ENCODE measurements around the gene SLC36A2.
"Not testable (repeated sequence)": the region's sequence is repeated elsewhere in the genome, so short reads cannot be mapped to it uniquely, and the experiment has no call there.

The SLC36A2 gene

DNA sequence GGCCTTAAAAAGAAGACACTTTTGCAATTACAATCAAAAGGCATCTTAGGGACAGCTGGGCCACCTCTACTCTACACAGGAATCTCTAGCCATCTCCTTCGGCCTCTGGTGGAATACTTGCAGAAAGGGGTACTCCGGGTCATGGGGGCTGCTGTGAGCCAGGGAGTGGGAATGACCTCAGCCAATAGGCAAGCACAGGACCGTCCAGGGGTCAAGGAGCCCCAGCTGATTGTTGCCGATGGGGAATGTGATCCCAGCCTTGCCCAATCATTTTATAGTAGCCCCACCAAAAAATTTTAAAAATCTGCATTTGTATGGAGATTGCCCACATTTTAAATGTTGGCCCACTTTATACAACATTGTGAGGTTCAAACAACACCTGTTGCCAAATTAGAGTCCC, 26.9 kb downstream of the SLC36A2 start:
- no peak for DNase-seq

DNA sequence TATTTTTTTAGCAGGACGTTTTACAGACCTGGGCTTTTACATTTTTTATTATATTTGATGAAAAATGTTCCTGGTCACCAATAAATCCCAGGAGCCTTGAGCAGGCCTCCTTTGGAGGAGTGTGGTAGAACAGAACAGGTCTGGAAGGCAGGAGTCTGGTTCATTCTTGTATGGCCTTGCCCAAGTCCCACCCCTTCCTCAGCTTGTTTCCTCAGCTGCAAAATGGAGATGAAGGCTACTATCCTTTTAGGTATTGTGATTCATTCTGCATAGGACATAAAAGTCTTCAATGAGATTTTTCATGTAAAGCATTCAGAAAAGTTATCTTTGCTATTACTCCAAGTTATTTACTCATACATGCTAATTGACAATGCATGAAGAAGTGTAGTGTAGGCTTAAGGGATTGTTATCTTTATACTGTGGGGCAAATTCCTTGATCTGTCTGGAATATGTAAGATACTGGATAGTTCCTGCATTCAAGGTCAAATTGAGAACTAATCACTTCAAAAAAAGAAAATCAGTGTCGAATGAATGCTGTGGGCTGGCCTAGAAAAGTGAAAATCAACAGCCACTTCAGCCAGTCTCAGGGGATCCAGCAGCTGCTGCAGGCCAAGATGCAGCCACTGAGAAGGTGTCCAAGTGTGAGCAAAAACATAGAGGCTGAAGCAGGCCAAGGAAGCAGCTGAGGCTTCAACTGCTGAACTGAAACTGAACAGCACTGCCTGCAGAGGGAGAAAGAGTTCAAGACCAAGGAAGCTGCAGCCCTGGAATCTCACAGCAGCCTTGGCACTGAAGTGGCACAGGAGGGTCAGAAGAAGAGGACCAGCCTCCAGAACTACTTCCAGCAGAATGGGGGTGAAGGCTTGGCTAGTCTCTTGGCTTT, 28.3 kb downstream of the SLC36A2 start:
- no peak for DNase-seq

DNA sequence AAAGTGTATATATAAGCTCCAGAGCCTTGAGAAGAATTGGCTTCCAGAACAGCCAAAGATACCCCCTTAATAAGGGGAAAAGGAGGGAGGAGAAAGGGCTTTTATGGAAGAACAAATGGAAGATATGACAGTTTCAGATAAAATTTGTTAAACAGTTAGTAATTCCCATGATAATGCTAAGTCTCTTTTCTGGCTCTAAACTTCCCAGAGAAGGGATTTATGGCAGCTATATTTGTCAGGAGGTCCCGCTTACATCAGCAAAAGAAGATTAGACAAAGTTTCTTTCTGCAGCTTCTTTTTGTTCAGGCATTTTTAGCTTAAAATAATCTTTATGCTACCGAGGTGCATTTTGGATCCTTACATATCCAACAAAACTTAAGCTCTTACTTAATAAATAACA, 29.5 kb downstream of the SLC36A2 start:
- no peak for DNase-seq

DNA sequence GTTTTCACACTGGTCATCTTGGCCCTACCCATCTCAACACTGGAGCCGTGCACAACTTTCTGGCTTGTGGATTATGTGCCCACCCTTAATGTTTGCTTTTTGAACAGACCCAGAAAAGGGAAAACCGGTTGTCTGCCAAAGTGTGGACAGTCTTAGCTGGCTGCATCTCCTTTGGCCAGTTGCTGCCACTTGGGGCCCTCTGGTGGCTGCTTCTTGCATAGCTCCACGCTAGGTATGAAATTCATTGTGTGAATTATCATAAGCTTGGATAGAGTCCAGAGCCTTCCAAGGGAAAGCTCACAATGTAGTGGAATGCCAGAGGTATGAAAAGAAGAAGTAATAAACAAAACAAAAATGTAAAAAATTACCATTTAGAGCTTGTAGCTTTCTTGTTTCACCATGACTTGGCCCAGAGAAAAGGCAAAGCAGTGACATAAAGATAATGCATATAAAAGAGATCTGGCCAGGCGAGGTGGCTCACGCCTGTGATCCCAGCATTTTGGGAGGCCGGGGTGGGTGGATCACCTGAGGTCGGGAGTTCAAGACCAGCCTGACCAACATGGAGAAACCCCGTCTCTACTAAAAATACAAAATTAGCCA, 31.3 kb downstream of the SLC36A2 start:
- DNase-seq, result peak; percentile 70

DNA sequence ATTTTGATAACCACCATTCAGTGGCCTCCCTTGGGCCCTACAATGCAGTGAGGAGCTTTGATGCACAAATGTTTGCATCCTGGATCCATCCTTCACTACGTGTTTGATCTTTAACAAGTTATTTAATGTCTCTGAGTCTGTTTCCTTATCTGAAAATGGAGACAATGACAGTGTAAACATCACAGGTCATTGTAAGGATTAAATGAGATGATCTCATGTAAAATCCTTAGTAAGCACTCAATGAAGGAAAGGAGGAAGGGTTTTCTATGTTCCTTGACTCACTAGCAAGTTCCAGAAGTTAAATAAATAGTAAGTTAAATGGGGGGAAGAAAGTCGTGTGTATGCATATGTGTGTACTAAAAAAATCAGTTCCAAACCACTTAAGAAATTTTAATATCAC, 34.0 kb downstream of the SLC36A2 start:
- DNase-seq, result no peak

DNA sequence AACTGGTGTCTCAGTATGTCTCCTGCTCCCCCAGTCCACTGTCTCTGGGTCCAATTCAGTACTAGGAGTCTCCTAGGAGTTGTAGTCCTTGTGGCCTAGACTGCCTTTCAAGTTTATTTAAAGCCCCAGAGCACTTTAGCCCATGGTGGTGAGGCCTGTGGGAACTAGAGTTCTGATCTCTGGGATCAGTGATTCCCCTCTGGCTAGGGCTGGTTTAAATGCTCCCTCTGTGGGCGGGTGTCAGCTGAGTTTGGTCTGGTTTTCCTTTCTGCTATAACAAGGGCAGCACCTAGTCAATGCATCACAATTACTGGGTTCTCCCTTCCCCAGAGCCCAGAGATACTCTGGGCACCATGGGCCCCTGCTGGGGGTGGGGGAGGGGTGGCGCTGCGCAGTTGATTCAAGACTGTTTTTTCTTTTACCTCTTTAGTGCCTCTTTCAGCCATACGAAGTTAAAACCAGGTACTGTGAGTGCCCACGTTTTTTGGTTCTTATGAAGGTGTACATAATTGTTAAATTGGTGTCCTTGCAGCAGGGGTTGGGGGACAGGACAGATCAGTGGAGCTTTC, 34.5 kb downstream of the SLC36A2 start:
- DNase-seq, result no peak

DNA sequence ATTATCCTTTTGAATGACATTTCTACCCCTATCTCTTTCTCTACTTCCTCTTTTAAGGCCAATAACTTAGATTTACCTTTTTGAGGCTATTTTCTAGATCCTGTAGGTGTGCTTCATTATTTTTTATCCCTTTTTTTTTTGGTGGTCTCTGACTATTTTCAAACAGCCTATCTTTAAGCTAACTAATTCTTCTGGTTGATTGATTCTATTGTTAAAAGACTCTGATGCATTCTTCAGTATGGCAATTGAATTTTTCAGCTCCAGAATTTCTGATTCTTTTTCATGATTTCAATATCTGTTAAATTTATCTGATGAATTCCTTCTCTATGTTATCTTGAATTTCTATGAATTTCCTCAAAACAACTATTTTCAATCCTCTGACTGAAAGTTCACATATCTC, 36.4 kb downstream of the SLC36A2 start:
- no peak for DNase-seq

DNA sequence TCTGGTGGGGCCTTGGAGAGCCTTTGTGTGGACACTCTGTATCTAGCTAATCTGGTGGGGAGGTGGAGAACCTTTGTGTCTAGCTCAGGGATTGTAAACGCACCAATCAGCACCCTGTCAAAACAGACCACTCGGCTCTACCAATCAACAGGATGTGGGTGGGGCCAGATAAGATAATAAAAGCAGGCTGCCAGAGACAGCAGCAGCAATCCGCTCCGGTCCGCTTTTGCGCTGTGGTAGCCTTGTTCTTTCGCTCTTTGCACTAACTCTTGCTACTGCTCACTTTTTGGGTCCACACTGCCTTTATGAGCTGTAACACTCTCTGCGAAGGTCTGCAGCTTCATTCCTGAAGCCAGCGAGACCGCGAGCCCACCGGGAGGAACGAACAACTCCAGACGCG, 37.5 kb downstream of the SLC36A2 start:
- not testable (repeated sequence) for DNase-seq

DNA sequence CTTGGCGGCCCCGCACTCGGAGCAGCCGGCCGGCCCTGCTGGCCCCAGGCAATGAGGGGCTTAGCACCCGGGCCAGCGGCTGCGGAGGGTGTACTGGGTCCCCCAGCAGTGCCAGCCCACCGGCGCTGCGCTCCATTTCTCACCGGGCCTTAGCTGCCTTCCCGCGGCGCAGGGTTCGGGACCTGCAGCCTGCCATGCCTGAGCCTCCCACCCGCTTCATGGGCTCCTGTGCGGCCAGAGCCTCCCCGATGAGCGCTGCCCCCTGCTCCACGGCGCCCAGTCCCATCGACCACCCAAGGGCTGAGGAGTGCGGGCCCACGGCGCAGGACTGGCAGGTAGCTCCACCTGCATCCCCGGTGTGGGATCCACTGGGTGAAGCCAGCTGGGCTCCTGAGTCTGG, 38.1 kb downstream of the SLC36A2 start:
- DNase-seq, result not testable (repeated sequence)

DNA sequence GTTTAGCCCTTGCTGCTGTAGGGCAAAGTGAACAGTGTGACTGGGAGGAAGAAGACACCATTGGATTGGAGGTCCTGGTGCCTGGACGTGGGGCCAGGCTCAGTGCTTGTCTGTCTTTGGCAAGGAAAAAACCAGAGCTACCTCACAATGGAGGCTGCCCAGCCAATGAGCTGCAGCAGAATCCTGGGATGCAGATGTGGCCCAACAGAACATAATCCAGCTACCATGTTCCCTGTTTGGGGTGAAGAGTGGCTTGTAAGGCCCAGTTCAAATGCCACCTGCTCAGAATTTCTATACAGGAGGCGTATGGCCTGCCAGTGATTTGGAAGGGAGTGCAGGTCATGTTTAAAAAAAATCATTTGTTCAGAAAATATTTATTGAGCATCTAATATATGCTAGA, 43.7 kb downstream of the SLC36A2 start, which contains the start of gene SLC36A3:
SLC36A3 (minus strand) TSS at position 101 of the 400 bp plus-strand sequence. CDS start 412 bp downstream, outside the sequence.
- no peak for DNase-seq

DNA sequence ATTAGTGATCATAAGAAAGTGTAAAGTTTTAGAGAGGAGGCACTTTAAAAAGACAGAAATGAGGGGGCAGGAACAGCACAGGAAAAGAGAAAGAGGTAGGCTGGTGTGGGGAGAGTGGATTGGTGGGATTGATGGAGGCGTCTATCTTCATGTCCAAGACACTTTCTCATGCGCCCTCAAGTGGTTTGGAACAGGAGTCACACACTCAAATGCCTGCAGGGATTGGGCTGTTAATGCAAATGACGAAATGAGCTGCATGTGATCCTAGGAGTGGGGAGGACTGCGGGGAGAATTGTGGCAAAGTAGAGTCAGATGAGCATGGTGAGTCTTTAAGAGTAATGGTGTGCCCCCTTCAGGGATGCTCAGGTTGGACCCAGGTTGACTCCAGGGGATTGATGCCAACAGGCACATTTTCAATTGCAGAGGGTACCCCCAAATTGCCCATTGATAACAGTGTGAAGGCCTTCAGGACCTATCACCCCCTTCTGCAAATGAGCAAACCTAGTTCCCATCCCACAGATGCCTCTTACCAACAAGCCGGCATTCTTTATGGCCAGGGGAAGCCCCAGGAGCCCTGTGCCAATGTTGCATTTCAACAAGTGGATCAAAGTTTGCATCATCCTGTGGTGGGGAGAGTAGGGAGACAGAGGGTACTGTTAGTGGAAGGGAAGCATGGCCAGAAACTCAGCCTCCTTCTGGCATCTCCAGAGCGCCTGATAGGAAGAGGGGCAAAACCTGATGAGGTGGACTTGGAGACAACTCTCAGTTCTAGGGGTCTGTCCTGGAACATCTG, 49.1 kb downstream of the SLC36A2 start:
- no peak for DNase-seq

DNA sequence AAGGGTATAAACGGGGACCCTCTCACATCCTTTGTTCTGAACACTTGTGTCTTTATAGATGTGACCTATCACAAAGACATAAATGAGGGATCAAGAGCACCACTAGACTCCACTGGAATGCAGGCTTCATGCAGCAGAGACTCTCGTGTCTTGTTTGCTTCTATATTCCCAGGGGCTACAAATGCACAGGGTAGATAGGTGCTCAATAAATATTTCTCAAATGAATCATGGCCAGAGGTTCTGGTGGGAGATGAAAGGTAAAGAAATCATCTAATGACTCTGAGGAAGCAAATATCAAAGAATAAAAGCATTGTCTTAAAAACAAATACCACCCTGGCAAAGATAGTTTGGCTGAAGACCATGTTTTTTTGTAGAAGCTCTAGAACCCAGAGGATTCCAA, 50.4 kb downstream of the SLC36A2 start:
- no peak for DNase-seq

DNA sequence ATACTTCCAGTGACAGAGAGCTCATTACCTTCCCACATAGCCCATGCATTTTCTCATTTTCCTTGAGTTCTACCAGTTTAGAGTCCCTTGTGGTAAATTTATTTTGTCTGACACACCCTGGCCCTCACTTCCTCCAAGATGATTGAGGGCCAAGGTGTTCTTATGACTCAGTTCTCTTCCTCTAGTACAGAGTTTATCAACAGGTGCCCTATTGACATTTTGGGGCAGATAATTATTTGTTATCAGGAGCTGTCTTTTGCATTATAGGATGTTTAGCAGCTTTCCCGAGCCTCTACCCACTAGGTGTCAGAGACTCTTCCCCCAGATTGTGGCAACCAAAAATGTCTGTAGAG, 50.9 kb downstream of the SLC36A2 start:
- no peak for DNase-seq

DNA sequence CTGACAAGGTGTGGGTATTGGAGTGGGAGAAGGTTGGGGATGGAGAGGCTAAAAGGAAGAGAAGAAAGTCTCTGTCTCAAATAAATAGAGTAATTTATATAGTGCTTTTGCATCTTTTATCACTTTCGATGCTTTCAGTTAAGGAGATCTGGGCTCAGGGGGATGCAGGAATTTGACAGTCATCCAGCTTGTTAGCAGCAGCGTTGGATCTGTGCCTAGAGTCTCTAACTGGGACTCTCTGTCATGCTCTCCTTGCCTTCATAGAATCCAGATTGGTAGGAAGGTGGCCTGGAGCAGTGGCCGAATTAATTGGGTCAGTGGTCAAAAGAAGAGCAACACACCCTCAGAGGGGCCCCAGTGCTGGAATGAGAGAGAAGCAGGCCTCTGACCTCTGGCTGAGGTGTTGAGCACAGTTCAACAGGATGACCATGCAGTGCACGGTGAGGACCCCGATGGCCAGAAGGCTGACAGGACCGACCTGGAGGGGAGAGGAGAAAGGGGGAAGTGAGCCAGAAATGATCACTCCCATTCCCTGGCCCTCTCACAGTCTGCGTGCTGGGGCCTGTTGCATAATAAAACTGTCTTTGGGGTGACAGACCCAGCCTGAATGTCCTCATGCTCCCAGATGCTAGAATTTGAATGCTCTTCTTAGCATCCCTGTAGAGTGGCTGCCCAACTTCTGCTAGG, 51.4 kb downstream of the SLC36A2 start:
- DNase-seq, result no peak

DNA sequence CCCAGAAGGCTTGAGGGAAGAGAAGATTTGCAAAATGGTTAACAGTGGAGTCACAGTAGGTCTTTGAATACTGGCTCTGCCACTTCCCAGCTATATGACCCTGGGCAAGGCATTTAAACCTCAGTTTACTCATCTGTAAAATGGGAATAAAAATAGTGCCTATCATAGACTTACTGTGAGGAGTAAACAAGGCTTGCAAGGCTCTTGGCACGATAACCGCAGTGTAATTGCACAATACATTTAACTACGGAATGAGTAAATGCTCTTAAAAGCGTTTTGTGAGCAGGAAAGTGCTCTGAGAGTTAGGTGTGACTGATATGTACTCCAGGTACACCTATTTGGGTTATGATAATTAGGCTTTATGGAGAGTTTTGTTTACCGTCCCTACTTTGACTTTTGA, 52.2 kb downstream of the SLC36A2 start:
- no peak for DNase-seq

DNA sequence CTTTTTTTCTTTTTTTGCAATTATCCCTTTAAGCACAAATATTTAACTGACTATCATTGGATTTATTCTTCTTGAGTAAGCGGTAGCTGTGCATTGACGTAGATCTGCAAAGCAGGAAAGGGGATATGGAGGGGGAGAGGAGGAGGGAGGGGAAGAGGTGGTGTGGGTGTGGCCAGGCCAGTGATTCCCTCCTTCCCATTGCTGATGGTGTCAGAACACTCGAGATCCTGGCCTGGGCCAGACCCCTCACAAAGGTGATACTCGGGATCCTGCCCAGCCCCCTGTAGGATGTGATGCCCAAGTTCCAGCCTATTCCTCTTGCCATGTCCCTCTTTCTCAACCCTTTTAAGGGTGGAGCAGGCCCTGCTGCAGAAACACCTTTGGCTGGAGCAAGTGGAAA, 53.7 kb downstream of the SLC36A2 start:
- DNase-seq, result no peak

DNA sequence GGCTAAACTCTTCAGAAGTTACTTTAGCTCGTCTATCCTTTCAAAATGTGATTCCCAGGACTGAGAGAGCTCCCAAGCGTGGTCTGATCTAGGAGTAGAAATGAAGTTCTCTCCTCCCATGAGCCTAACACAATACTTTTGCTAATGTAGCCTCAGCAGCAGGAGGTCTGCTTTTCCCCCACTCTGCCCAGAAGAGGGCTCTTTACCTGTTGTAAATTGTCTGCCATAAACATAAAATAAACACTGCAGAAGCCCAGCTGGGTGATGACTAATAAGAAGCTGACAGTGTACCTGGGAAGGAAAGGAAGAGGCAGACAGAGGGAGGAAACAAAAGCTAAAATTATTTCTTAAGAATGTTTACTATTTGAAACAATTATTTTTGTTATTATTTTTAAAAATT, 59.2 kb downstream of the SLC36A2 start:
- no peak for DNase-seq

DNA sequence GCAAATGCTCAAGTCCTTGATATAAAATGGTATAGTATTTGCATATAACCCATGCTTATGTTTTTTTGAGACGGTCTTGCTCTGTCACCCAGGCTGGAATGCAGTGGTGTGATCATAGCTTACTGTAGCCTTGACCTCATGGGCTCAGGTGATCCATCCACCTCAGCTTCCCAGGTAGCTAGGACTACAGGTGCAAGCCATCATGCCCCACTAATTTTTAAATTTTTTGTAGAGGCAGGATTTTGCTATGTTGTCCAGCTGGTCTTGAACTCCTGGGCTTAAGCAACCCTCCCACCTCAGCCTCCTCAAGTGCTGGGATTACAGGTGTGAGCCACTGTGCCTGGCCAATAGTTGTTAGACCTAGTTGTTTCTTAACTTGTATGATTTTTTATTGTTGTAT, 61.1 kb downstream of the SLC36A2 start:
- no peak for DNase-seq

DNA sequence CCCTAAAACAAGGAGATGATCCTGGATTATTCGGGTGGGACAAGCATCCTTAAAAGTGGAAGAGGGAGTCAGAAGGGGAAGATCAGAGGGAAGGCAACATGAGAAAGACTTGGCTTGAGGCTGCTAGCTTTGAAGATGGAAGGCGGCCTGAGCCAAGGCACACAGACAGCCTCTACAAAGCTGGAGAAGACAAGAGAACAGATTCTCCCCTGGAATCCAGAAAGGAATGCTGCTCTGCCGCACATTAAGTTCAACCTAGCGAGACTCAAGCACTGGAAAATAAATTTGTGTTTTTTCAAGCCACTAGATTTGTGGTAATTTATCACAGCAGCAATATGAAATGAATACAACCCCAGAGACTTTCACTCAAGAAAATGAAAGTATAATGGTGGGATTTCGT, 61.7 kb downstream of the SLC36A2 start:
- DNase-seq, result no peak

DNA sequence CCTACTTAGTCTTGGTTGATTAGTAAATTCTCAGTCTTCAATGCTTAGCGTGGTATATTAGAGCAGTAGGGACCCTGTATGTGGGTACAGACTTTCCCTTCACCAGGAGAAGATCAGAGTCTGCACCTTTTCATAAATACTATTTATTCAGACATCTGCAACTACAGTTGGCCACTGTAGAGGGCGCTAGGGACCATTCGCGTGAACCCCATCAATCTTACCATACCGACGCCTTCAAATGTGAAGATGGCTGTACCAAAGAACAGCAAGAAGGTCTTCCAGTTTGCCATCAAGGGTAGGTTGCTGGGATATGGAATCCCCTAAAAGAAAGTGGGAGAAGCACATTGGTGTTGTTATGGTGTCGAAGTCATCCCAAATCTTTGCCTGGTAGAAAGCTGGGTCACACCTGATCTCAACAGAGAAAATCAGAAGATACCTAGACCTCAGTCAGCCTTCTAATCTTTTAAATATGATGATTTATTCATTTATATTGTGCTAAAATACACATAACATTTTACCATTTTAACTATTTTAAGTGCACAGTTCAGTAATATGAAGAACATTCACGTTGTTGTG, 62.9 kb downstream of the SLC36A2 start:
- no peak for DNase-seq

DNA sequence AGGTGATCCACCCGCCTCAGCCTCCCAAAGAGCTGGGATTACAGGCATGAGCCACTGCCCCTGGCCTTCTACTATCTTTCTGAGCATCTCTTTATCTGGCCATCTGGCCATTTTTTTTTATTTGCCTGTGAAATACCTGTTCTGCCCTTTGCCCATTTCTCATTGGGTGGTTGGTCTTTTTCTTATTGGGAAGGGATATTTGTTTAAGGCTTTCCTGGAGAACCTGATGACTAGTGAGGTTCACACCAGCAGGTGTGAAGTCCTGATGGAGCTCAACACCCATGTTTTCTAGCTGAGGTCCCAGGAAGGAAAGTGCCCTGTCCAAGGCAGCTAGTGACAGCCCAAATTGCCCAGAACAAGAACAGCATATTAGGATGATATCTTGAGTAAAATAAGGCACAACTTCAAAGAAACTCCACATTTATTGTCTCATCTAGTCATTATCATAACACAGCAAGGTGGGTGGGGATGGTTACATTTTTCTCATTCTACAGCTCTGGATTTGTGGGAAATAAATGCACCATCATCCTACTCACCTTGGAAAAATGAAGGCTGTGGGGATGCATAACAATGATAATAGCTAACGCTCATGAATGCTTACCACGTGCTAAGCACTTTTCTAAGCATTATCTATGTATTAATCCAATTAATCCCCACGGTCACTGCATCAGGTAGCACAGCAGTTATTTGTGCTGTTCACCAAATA, 64.1 kb downstream of the SLC36A2 start:
- DNase-seq, result no peak

Measured in activated CD4-positive, CD25-positive, alpha-beta regulatory T cell treated with anti-CD3 and anti-CD28 coated beads, Interleukin-2, amount 50 U/mL, for 72 hours (primary cell).